SU-DHL-6 (cell line): ENCODE measurements around the gene HMGA1.

ENCODE experiments used
- H2AFZ ChIP-seq: fragments of 200-600 bp; sonication (generic); 2 replicates; pipeline ENCODE4 v1.6.1; 2014; ENCODE audit warnings: low read depth, mild to moderate bottlenecking, moderate library complexity, mixed read lengths, antibody characterized with exemption, low read length; ENCODE audit not compliant: severe bottlenecking
- H3F3A ChIP-seq: fragments of 200-600 bp; shearing (Covaris generic); 2 replicates; pipeline ENCODE4 v1.6.0; 2016; ENCODE audit warnings: antibody characterized with exemption, mild to moderate bottlenecking; ENCODE audit not compliant: insufficient read depth
- H3K27ac ChIP-seq: fragments of 200-600 bp; sonication (generic); 2 replicates; pipeline ENCODE4 v1.5.1; 2016; ENCODE audit warnings: low read depth, mild to moderate bottlenecking, low read length, moderate library complexity, mixed read lengths
- H3K27me3 ChIP-seq: fragments of 200-600 bp; sonication (generic), shearing (Covaris generic); 2 replicates; pipeline ENCODE4 v1.6.0; 2014; ENCODE audit warnings: mild to moderate bottlenecking, low read length
- H3K36me3 ChIP-seq: fragments of 200-600 bp; sonication (generic); 2 replicates; pipeline ENCODE4 v1.6.1; 2014; ENCODE audit warnings: mild to moderate bottlenecking, low read length, mixed read lengths
- H3K4me2 ChIP-seq: fragments of 300-600, 200-600 bp; shearing (Covaris generic), sonication (generic); 2 replicates; pipeline ENCODE4 v1.6.0; 2014; ENCODE audit warnings: low read length, low read depth, mild to moderate bottlenecking; ENCODE audit not compliant: poor library complexity, severe bottlenecking
- H3K4me3 ChIP-seq: fragments of 200-600 bp; sonication (generic); 2 replicates; pipeline ENCODE4 v1.5.1; 2014; ENCODE audit warnings: antibody characterized with exemption, low read length, mild to moderate bottlenecking, mixed read lengths; ENCODE audit not compliant: insufficient read depth, poor library complexity, severe bottlenecking
- H3K79me2 ChIP-seq: fragments of 200-600 bp; sonication (generic); 2 replicates; pipeline ENCODE4 v1.6.1; 2014; ENCODE audit warnings: mild to moderate bottlenecking, low read length, moderate library complexity; ENCODE audit not compliant: insufficient read depth
- H3K9ac ChIP-seq: fragments of 200-600 bp; sonication (generic); 2 replicates; pipeline ENCODE4 v1.7.0; 2014; ENCODE audit warnings: mild to moderate bottlenecking, low read length
- H3K9me2 ChIP-seq: fragments of 200-600 bp; sonication (generic); replicated peaks from 2 replicates; pipeline ENCODE4 v1.6.1; 2014; ENCODE audit warnings: low read length; ENCODE audit not compliant: insufficient read depth
- H3K9me3 ChIP-seq: fragments of 200-600 bp; sonication (generic); 2 replicates; pipeline ENCODE4 v1.6.1; 2014; ENCODE audit warnings: low read length, mixed read lengths; ENCODE audit not compliant: insufficient read depth
- H4K20me1 ChIP-seq: fragments of 200-600 bp; sonication (generic); 2 replicates; pipeline ENCODE4 v1.6.1; 2014; ENCODE audit warnings: low read depth, mild to moderate bottlenecking, antibody characterized with exemption, low read length, moderate library complexity, mixed read lengths
- EZH2phosphoT487 ChIP-seq: fragments of 200-600 bp; sonication (generic), shearing (Covaris generic); conservative IDR thresholded peaks from 2 replicates; pipeline ENCODE4 v1.6.1; 2018; ENCODE audit warnings: mild to moderate bottlenecking, antibody characterized with exemption, low read length, moderate library complexity, mixed read lengths
- TF ChIP-seq, protein P1 (sequence below): fragments of 200-600 bp; sonication (generic); IDR thresholded peaks from one replicate; pipeline ENCODE4 v1.5.1; 2017; ENCODE audit warnings: antibody characterized with exemption, mild to moderate bottlenecking, low read length, moderate library complexity; ENCODE audit not compliant: insufficient read depth, poor library complexity, severe bottlenecking

Gene HMGA1

DNA sequence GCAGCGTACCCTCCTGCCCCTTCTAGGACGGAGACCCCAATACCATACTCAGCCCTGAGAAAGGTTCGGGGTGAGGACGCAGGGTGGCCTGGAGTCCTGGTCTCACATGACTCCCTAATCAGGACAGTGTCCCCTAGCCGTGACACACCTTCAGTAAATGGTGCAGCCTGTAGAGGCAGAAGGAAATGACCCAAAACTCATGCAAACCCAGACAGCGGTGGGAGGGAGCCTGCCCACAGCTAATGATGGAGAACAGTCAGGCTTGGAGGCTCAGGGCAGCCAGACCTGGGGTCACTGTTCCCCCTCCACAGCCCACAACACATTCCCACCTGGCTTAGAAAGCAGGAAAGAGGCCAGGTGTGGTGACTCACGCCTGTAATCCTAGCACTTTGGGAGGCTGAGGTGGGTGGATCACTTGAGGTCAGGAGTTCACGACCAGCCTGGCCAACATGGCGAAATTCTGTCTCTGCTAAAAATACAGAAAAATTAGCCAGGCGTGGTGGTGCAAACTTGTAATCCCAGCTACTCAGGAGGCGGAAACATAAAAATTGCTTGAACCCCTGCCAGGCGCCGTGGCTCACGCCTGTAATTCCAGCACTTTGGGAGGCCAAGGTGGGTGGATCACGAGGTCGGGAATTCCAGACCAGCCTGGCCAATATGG lies 8.8 kb upstream of the HMGA1 start:
- TF ChIP-seq EZH2phosphoT487: no peak
- TF ChIP-seq, protein P1, sequence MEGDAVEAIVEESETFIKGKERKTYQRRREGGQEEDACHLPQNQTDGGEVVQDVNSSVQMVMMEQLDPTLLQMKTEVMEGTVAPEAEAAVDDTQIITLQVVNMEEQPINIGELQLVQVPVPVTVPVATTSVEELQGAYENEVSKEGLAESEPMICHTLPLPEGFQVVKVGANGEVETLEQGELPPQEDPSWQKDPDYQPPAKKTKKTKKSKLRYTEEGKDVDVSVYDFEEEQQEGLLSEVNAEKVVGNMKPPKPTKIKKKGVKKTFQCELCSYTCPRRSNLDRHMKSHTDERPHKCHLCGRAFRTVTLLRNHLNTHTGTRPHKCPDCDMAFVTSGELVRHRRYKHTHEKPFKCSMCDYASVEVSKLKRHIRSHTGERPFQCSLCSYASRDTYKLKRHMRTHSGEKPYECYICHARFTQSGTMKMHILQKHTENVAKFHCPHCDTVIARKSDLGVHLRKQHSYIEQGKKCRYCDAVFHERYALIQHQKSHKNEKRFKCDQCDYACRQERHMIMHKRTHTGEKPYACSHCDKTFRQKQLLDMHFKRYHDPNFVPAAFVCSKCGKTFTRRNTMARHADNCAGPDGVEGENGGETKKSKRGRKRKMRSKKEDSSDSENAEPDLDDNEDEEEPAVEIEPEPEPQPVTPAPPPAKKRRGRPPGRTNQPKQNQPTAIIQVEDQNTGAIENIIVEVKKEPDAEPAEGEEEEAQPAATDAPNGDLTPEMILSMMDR: no peak
- Histone ChIP-seq H3K9me2 (no peaks in the 10 kb centered on the region), H2AFZ (no peak overlapping the region), H3K27ac (no peak overlapping the region), H3K36me3 (no peaks in the 10 kb centered on the region), H3K4me3 (no peak overlapping the region), H3K9ac (no peak overlapping the region), H3K79me2 (no peaks in the 10 kb centered on the region), H3F3A (peaks cover 5% of the 10 kb centered on the region; the same call in 1 of the 2 replicates), H3K27me3 (no peaks in the 10 kb centered on the region), H4K20me1 (no peaks in the 10 kb centered on the region), H3K4me2 (no peak overlapping the region), H3K9me3 (no peaks in the 10 kb centered on the region)

- Histone ChIP-seq H3K9ac (no peak overlapping the region), H3K9me3 (no peaks in the 10 kb centered on the region), H3K4me3 (no peak overlapping the region), H4K20me1 (no peaks in the 10 kb centered on the region), H3K27ac (no peak overlapping the region), H3K4me2 (no peak overlapping the region), H3K9me2 (no peaks in the 10 kb centered on the region), H2AFZ (no peak overlapping the region), H3K27me3 (no peaks in the 10 kb centered on the region), H3K36me3 (no peaks in the 10 kb centered on the region), H3K79me2 (no peaks in the 10 kb centered on the region), H3F3A (peaks cover 8% of the 10 kb centered on the region)
- no peak for TF ChIP-seq EZH2phosphoT487
- TF ChIP-seq, protein P1: no peak
Observed at GRCh38 chr6:34229877-34230276, 6.8 kb upstream of the HMGA1 start.

DNA sequence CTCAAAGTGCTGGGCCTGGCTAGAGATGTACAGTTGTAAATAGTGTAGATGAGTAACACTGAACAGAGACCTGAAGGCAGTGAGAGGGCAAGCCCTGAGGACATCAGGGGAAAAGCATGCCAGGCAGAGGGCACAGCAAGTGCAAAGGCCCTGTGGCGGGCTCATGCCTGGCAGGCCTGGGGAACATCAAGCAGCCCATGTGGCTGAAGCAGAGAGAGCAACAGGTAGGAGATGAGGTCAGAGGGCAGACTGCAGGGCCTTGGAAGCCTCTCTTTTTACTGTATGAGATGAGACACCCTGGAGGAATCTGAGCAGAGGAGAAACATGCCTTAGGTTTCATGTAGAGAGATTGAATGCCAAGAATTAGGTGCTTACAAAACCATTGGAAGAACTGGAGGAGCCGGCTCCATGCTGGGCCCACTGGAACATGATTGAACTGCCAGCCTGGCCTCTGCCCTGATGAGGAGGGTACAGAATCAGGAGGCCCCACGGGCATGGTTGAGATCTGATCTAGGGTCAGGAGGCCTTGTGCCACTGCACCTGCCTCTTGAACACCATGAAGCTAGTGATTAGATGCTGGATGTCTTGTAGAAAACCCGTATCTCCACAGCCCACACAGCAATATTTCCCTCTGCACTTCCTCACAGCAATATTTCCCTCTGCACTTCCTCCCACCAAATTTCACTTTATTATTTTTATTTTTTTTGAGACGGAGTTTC lies 5.9 kb upstream of the HMGA1 start:
- Histone ChIP-seq H3K9me3 (no peaks in the 10 kb centered on the region), H3K4me3 (no peak overlapping the region), H3F3A (peaks cover 8% of the 10 kb centered on the region), H3K9ac (no peak overlapping the region), H3K4me2 (no peak overlapping the region), H3K27ac (no peak overlapping the region), H3K27me3 (no peaks in the 10 kb centered on the region), H2AFZ (no peak overlapping the region), H3K79me2 (no peaks in the 10 kb centered on the region), H4K20me1 (no peaks in the 10 kb centered on the region), H3K36me3 (no peaks in the 10 kb centered on the region), H3K9me2 (no peaks in the 10 kb centered on the region)
- TF ChIP-seq, protein P1: no peak
- TF ChIP-seq EZH2phosphoT487: no peak
